ENCODE measurements around the gene KLRD1. TPM values are rescaled to one million over a fixed set of nuclear protein-coding genes. Genes with fewer than 3 reads are reported as not detected.
"Not testable (repeated sequence)": the region's sequence is repeated elsewhere in the genome, so short reads cannot be mapped to it uniquely, and the experiment has no call there.

KLRD1 gene
- total RNA-seq, 1 experiment from 2014 or later: not detected

DNA sequence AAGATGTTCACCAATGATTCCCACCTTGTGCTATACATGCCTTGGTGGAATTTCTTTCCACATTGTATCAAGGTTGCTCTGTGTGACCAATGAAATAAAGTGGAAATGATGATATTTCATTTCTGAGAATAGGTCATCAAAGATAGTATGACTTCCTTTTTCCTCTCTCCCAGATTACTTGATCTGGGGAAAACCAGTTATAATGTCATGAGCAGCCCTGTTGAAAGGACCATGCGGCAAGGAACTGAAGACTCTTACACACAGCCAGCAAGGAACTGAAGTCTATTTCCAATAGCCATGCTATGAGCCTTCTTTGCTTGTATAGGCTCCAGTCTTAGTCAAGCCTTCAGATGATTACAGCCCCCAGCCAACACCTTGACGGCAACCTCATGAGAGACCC lies 11.7 kb downstream of the KLRD1 start:
- Histone ChIP-seq H3K36me3 (no peaks in the 10 kb centered on the region), H3K27me3 (no peaks in the 10 kb centered on the region), H3K4me3 (no peak overlapping the region), H3K9me3 (no peaks in the 10 kb centered on the region)
- no peak for DNase-seq

GRCh38 chr12:10320643-10321042 lies 13.0 kb downstream of the KLRD1 start:
- H3K4me3 ChIP-seq: no peak overlapping the region
- no peaks in the 10 kb centered on the region for H3K27me3 ChIP-seq
- no peak for DNase-seq
- H3K9me3 ChIP-seq: no peaks in the 10 kb centered on the region
- no peaks in the 10 kb centered on the region for H3K36me3 ChIP-seq

DNA sequence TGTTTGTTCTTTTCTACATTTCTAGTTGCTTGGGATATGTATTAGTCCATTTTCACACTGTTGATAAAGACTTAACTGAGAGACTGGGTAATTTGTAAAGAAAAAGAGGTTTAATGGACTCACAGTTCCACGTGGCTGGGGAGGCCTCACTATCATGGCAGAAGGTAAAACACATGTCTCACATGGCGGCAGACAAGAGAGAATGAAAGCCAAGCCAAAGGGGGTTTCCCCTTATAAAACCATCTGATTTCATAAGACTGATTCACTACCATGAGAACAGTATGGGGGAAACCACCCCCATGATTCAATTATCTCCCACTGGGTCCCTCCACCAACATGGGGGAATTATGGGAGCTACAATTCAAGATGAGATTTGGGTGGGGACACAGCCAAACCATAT lies 21.0 kb downstream of the KLRD1 start:
- not testable (repeated sequence) for H3K27me3 ChIP-seq, H3K4me3 ChIP-seq, DNase-seq, H3K9me3 ChIP-seq, H3K36me3 ChIP-seq

GRCh38 chr12:10331642-10332239 lies 24.1 kb downstream of the KLRD1 start:
- H3K4me3 ChIP-seq: no peak overlapping the region
- H3K9me3 ChIP-seq: no peaks in the 10 kb centered on the region
- H3K27me3 ChIP-seq: no peaks in the 10 kb centered on the region
- H3K36me3 ChIP-seq: no peaks in the 10 kb centered on the region
- no peak for DNase-seq

DNA sequence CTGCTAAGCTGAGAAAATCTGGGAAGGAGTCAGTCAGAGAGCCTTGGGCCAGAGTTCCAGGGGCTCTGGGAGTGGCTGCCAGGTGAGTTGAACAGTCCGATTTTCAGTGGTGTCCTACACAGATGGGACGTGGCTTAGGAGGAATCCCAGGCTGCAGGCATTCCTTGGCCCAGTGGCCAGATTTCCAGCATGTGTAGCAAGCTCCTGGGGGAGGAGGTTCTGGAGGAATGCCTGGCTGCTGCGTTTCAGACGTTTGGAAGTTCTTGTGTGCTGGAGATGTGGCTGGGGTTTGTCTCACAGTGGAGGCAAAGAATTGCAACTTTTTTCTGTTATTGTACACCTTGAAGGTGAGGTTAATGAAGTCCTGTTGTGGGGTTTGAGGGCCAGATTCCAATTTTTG lies 28.5 kb downstream of the KLRD1 start:
- H3K9me3 ChIP-seq, H3K36me3 ChIP-seq, H3K4me3 ChIP-seq, DNase-seq, H3K27me3 ChIP-seq: not testable (repeated sequence)

GRCh38 chr12:10338470-10338869 lies 30.8 kb downstream of the KLRD1 start:
- H3K9me3 ChIP-seq, H3K4me3 ChIP-seq, DNase-seq, H3K27me3 ChIP-seq, H3K36me3 ChIP-seq: not testable (repeated sequence)

- DNase-seq: peak; percentile 75
- Histone ChIP-seq H3K9me3 (no peaks in the 10 kb centered on the region; the same call in 1 of the 2 replicates), H3K27me3 (no peaks in the 10 kb centered on the region), H3K4me3 (no peak overlapping the region), H3K36me3 (no peaks in the 10 kb centered on the region)
These were observed 31.6 kb downstream of the KLRD1 start for GRCh38 chr12:10339053-10339840.

GRCh38 chr12:10340946-10341345 lies 33.3 kb downstream of the KLRD1 start:
- not testable (repeated sequence) for H3K9me3 ChIP-seq, H3K27me3 ChIP-seq, DNase-seq, H3K36me3 ChIP-seq, H3K4me3 ChIP-seq

GRCh38 chr12:10341892-10342509 lies 34.3 kb downstream of the KLRD1 start:
- H3K4me3 ChIP-seq: no peak overlapping the region
- DNase-seq: no peak
- no peaks in the 10 kb centered on the region for H3K27me3 ChIP-seq
- H3K36me3 ChIP-seq: no peaks in the 10 kb centered on the region
- no peaks in the 10 kb centered on the region; the same call in 1 of the 2 replicates for H3K9me3 ChIP-seq

DNA sequence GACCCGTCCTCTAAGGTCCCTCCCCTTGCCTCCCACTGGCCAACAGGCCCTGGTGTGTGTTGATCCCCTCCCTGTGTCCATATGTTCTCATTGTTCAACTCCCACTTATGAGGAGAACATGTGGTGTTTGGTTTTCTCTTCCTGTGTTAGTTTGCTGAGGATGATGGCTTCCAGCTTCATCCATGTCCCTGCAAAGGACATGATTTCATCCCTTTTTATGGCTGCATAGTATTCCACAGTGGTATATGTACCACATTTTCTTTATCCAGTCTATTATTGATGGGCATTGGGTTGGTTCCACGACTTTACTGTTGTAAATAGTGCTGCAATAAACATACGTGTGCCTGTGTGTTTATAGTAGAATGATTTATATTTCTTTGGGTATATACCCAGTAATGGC lies 43.8 kb downstream of the KLRD1 start:
- H3K27me3 ChIP-seq, H3K9me3 ChIP-seq, DNase-seq, H3K4me3 ChIP-seq, H3K36me3 ChIP-seq: not testable (repeated sequence)

- Histone ChIP-seq H3K27me3 (no peaks in the 10 kb centered on the region), H3K9me3 (no peaks in the 10 kb centered on the region; the same call in 1 of the 2 replicates), H3K4me3 (no peak overlapping the region), H3K36me3 (no peaks in the 10 kb centered on the region)
- DNase-seq: no peak
These were observed 46.4 kb downstream of the KLRD1 start for GRCh38 chr12:10354071-10354470.

DNA sequence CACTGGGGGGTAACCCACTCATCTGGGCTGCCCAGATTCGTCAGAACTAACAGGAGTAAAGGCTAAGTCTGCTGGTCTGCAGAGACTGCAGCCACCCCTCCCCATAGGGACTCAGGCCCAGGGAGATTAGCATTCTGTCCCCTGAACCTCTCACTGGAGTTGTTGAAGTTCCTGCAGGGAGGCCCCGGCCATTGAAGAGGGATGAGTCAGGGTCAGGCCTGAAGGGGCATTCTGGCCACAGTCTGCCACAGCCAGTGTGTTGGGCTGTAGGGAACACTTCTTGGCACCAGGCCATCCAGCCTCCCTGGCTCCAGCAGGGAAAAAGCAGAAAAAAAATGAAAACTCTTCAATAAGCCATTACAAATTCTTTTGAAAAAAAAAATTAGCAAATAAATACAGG lies 46.8 kb downstream of the KLRD1 start:
- Histone ChIP-seq H3K27me3 (no peaks in the 10 kb centered on the region), H3K9me3 (no peaks in the 10 kb centered on the region; the same call in 1 of the 2 replicates), H3K36me3 (no peaks in the 10 kb centered on the region), H3K4me3 (no peak overlapping the region)
- peak; percentile 46 for DNase-seq

DNA sequence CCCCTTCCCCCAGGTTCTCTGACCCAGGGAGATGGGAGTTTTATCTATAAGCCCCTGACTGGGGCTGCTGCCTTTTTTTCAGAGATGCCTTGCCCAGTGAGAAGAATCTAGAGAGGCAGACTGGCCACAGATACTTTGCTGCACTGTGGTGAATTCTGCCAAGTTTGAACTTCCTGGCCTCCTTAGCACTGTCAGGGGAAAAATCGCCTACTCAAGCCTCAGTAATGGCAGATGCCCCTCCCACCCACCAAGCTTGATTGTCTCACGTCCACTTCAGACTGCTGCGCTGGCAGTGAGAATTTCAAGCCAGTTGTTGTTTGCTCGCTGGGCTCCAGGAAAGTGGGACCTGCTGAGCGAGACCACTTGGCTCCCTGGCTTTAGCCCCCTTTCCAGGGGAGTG lies 50.5 kb downstream of the KLRD1 start:
- Histone ChIP-seq H3K27me3 (no peaks in the 10 kb centered on the region), H3K4me3 (no peak overlapping the region), H3K9me3 (no peaks in the 10 kb centered on the region), H3K36me3 (no peaks in the 10 kb centered on the region)
- DNase-seq: no peak

- H3K4me3 ChIP-seq: no peak overlapping the region
- DNase-seq: no peak
- no peaks in the 10 kb centered on the region for H3K27me3 ChIP-seq
- no peaks in the 10 kb centered on the region for H3K9me3 ChIP-seq
- H3K36me3 ChIP-seq: no peaks in the 10 kb centered on the region
These were observed 51.3 kb downstream of the KLRD1 start for GRCh38 chr12:10358969-10359368.

DNA sequence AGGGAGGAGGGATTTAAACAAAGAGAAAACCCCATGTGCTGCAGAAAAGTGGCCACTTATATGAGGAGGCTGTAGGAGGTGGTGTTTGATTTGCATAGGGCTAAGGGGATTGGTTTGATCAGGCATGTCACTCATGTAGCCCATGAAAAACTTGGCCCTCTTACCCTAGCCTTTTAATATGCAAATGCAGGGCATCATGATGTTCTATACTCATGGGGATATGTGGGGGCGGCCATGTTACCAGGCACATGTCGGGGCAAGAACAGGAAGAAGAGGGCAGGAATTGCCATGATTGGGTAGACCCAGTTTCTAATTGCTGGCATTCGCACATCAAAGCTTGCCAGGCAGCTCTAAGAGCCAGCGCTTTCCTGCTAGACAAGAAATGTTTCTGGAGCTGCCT lies 53.4 kb downstream of the KLRD1 start:
- Histone ChIP-seq H3K36me3 (no peaks in the 10 kb centered on the region), H3K9me3 (no peaks in the 10 kb centered on the region), H3K4me3 (no peak overlapping the region), H3K27me3 (no peaks in the 10 kb centered on the region)
- no peak for DNase-seq

DNA sequence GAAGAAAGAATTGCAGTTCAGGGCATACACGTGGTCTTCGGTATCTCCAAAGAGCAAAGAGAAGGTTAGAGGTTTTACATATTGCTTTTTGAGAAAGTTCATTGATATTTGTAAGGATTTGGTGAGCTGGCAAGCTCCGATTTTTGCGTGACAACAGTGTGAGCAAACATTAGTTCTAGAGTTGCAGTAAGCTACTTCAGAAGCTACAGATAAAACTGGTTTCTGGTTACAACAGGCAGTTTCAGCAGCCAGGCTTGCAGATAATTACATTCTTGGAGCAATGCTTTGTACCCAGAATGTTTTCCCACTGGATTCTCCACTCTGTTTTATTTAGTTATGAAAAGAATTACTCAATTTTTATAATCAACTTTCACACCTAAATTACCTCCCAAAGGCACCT lies 54.0 kb downstream of the KLRD1 start:
- Histone ChIP-seq H3K27me3 (no peaks in the 10 kb centered on the region), H3K4me3 (no peak overlapping the region), H3K9me3 (no peaks in the 10 kb centered on the region), H3K36me3 (no peaks in the 10 kb centered on the region)
- no peak for DNase-seq

- Histone ChIP-seq H3K27me3 (no peaks in the 10 kb centered on the region), H3K9me3 (no peaks in the 10 kb centered on the region), H3K36me3 (no peaks in the 10 kb centered on the region), H3K4me3 (no peak overlapping the region)
- DNase-seq: no peak
These were observed 54.7 kb downstream of the KLRD1 start for GRCh38 chr12:10362325-10362724.

All from MG63 (cell line).